Measurements from ENCODE around the gene CKMT2.

CKMT2 gene

DNA sequence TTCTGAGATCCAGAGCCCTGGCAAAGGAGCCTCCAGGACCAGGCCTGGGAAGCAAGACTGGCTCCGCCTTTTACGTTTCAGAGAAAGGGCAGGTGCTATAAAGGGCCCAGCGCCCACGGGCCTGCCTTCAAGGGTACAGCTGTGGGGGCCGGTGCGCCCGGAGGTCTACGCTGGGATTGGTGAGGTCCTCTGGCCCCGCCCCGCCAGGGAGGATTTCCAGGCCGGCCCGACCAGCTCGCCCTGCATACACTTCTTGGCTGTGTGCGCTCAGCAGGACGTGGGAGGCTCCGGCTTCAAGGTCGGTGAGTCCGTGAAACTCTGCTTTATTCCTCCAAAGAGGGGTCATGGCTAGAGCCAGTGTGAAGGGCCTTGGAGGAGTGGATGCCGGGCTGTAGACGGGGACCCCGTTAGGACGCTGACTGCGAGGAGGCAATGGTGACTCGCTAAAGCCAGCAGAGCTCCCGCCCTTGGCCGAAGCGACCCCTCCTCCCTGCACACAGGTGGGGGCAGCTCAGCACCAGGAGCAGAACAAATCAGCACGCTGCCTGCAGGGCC lies at the start of gene CKMT2:
CKMT2 (plus strand) TSS at position 243 of the 555 bp plus-strand sequence. CDS start 17,811 bp downstream, outside the sequence.
- DNase-seq (ENCODE audit: low spot score) = no peak

DNA sequence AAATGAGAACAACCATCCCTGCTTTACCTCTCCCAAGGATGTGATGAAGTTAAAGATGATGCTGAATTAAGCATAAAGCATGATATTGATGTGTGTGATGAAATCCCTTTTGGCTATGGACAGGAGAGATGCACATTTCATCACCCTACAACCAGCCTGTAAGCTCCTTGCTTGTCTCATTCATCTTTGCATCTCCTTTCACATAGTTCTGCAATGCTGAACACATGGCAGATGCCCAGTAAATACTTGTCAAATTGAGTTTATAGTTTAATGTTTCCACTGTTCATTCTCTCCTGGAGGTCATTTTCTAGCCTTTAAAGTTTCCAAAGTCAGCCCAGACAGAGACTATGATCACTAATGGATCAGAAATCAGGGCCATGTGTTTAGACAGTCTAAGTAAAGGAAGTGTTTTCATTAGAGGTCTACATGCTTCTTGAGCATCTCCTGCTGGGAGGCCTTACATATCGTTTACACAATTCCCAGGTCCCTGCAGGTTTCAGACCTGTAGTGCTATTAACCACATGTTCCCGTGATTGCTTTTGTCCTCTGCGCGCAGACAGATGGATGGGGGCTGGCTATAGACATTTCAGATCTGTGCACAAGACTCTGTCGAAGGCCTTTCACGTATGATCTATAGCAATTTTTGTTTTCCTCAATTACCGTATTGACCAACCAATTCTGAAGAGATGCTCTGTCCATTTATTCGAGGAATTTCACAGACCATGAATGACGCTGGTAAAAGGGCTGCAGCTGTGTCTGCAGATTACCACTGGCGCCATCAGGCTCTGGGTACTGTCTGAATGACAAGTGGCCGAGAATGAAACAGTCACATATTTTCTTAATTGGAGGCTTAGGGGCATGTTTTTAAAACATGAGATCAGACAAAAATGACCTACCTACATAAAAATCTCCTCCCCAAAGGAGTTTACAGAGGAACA lies 49.0 kb upstream of the CKMT2 start:
- DNase-seq (ENCODE audit: low spot score) = no peak

GRCh38 chr5:81184749-81185110 lies 48.4 kb upstream of the CKMT2 start:
- no peak for DNase-seq (ENCODE audit: low spot score)

- no peak for DNase-seq (ENCODE audit: low spot score)
Observed at GRCh38 chr5:81187885-81188284, 45.2 kb upstream of the CKMT2 start.

- no peak for DNase-seq (ENCODE audit: low spot score)
Observed at GRCh38 chr5:81188962-81189361, 44.2 kb upstream of the CKMT2 start.

GRCh38 chr5:81189875-81190498 lies 43.1 kb upstream of the CKMT2 start:
- DNase-seq (ENCODE audit: low spot score) = no peak

DNA sequence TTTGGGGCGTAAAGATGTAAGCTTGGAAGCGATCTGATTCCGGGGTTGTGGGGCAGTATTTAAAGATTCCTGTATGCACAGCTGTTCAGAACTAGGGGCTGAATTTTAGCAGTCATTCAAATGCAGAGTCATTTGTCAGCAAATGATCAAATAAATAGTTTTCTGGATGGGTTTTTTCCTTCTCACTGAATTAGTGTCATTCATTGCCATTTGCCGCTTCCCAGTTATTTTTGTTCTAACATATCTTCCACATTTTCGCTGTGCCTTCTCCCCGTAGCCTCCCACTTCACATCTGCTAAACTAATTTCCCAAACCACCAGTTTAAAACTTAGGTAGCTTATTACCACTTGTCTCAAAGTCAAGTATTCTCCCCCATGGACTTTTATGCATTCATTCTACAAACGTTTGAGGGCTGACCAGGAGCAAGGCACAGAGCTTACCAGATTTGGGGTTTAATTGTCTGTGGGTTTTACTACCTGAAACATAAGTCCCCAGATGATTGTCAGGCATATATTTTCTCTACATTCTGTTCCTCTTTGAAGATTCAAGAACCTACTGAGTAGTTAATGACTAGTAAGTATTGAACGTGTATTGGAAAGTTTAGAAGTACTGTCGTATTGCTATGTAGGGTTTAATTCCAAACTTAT lies 41.3 kb upstream of the CKMT2 start:
- DNase-seq (ENCODE audit: low spot score) = no peak

- no peak for DNase-seq (ENCODE audit: low spot score)
Observed at GRCh38 chr5:81192373-81192750, 40.8 kb upstream of the CKMT2 start.

DNA sequence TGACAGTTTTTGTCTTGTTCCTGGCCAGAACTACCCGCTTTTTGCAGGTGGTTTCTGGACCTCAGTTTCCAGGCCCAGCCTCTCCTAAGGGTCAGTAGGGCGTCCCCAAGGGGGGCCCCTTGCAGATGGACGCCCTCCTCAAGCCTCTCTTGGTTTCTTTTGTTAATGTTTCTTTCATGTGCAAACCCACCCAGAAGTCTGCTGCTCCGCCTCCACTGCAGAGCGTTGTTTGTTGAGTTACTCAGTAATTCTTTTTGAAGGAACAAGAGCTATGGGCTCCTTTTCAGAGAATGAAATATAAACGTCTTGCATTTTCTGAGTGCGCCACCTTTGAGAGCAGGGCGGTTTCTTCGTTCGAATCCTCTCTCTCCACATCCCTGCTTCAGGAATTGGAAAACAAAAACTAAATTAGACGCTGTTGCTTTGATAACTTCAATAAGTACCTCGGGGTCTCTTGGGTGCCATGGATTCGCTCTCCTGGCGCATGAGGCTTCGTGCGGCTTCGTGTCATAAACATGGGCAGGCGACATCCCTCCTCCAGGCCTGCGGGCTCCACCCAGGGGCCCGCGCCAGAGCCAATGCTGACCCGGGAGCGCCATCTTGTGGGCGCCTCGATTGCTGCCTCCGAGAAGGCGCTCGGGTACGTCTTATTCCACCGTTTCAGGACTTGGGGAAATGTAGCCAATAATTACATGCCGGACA lies 38.3 kb upstream of the CKMT2 start:
- DNase-seq (ENCODE audit: low spot score) = peak; percentile 80

GRCh38 chr5:81195335-81195929 lies 37.7 kb upstream of the CKMT2 start:
- DNase-seq (ENCODE audit: low spot score) = no peak

- DNase-seq (ENCODE audit: low spot score) = no peak
Observed at GRCh38 chr5:81202655-81203054, 30.5 kb upstream of the CKMT2 start.

DNA sequence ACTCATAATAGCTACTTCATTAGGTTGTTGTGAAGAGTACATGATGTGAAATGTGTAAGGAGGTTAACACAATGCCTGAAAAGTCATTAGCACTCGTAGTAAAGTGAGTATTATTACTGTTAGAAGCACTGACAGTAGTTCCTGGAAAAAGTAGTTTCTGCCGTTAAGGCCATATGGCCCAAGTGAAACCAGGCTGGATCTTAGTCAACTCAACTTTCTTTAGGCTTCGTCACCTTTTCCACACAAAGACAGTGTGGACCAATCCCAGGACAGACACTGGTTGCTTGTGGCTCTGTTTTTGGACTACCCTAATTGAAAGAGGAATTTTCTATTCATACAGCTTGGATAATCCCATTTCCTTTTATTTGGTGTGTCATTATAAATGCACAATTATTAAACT lies 29.4 kb upstream of the CKMT2 start:
- no peak for DNase-seq (ENCODE audit: low spot score)

DNA sequence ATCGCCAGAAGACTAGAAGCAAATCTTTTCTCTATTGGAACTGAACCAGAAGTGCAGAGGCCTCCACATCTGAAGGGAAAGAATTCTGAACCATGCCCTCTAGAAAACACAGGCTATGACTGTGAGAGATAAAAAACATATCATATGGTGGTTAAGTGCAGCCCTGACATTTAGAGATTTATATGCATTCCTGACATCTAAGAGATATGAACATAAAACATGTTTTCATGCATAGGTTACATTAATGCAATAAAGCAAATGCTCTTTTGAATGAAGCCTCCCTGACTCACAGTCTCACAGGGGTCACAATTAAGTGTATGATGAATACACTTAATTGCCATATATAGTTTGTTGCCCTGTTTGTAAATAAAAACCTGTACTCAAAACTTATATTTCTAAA lies 28.9 kb upstream of the CKMT2 start:
- DNase-seq (ENCODE audit: low spot score) = no peak

DNA sequence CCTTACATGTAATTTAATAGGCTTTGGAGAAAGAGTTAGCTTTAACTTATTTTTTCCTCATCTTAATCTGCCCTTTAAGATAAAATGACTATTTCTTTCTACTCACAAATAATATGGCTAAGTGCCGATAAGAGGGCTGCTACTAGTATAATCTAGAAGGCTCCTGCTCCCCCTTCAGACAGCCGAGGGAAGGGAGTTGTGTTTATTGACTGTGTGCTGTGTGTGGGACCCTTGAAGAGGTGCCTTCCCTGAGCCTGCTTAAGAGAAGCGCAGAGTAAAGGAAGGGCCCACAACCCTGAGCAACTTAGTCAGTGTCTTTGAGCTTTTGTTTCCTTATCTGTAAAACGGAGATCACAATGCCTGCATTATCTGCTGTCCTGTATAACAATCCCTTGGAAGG lies 28.1 kb upstream of the CKMT2 start:
- no peak for DNase-seq (ENCODE audit: low spot score)

GRCh38 chr5:81207009-81207408 lies 26.1 kb upstream of the CKMT2 start:
- DNase-seq (ENCODE audit: low spot score) = no peak

DNA sequence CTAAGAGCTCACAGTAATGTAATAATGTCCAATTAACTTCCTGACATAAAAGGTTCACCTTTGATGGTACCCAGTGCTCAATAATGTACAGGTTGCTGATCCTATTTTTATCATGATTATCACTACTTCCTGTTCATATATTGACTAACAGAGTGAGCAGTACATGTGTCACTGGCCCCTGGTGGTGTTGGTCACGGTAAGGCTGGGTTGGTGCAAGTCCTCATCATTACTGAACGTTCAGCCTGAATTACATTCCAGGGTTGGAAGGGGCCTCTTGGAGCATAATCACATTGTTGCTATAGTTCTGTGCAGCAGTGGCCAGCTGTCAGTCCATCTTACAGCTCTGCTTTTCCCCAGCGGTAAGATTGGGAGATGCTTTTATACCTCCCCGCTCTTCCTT lies 24.2 kb upstream of the CKMT2 start:
- DNase-seq (ENCODE audit: low spot score) = no peak

DNA sequence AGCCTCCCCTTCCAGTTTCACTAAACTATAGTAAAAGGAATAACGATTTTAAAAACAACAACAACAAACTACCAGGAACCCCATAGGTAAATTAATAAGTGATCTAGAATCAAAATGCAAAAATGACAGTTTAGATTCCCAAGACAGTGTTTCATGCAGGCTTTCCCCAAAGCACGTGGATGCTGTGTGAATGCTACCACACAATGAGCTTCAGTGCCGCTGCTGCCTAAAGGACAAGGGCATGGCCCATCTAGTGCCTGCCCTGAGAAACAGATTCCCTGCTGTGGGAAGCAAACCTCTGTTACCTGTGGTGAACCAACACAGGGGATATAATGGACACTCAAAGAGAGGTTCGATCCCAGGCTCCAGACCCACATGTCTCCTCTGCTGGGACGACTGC lies 23.7 kb upstream of the CKMT2 start:
- DNase-seq (ENCODE audit: low spot score) = no peak

- DNase-seq (ENCODE audit: low spot score) = no peak
Observed at GRCh38 chr5:81209869-81210493, 23.1 kb upstream of the CKMT2 start.

DNA sequence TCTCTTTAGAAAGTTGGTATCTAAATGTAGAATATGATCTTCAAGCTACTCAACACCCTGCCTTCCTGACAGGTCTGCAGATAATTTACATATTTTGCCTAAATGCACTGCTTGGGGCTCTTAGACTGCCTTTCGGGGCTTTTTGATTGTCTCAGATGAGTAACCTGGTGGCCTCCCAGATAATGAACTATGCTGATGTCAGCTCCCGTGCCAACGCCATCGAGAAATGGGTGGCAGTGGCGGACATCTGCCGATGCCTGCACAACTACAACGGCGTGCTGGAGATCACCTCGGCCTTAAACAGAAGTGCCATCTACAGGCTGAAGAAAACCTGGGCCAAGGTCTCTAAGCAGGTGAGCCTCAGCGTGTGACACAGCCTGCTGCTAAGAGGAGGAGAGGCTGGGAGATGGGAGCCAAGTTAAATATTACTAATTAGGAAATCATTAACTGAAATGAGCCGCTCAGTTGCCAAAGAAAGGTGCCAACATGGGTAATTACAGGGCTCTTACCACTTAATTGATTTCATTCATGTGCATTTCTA lies 20.8 kb upstream of the CKMT2 start:
- no peak for DNase-seq (ENCODE audit: low spot score)

GRCh38 chr5:81213070-81213469 lies 20.1 kb upstream of the CKMT2 start:
- no peak for DNase-seq (ENCODE audit: low spot score)

DNA sequence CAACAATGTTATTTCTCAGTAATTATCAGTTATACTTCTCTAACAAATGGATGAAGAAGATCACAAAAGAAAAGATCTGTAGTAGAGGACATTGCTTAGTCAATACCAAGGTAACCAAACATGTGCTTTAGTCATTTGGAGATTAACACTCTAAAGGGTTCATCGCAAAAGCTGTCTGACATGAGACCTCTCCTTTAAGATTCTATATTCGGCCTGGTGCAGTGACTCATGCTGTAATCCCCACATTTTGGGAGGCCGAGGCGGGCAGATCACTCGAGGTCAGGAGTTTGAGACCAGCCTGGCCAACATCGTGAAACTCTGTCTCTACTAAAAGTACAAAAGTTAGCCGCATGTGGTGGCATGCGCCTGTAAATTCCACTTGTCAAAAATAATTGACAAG lies 18.3 kb upstream of the CKMT2 start:
- no peak for DNase-seq (ENCODE audit: low spot score)
